PFSK-1 (cell line): ENCODE data around the gene ROBO1.

Experiments used
- FOXP2 ChIP-seq: optimal IDR thresholded peaks from 2 replicates; pipeline ENCODE3; 2011; ENCODE audit warnings: borderline replicate concordance, control low read depth, inconsistent platforms; ENCODE audit not compliant: insufficient read depth; ENCODE audit errors: extremely low read length, extremely low read depth
- POLR2AphosphoS5 ChIP-seq: IDR thresholded peaks from 2 replicates; pipeline ENCODE4 v1.6.1; 2012; ENCODE audit warnings: low read depth, mild to moderate bottlenecking, control low read depth, low read length, moderate library complexity
- REST ChIP-seq, 2 experiments: IDR thresholded peaks; 2 replicates each; pipeline versions ENCODE4 v1.6.1 to v1.8.0; 2011 to 2012; ENCODE audit warnings: low read depth in 2 of 2, low read length in 2 of 2, control low read depth in 1 of 2, inconsistent platforms in 1 of 2, mild to moderate bottlenecking in 1 of 2, moderate library complexity in 1 of 2; ENCODE audit not compliant: insufficient read depth in 1 of 2
- SIN3A ChIP-seq: IDR thresholded peaks from 2 replicates; pipeline ENCODE4 v1.6.1; 2012; ENCODE audit warnings: mild to moderate bottlenecking, low read length, moderate library complexity, borderline replicate concordance; ENCODE audit not compliant: insufficient read depth
- TAF1 ChIP-seq: IDR thresholded peaks from 2 replicates; pipeline ENCODE4 v1.6.1; 2012; ENCODE audit warnings: low read length, control low read depth, borderline replicate concordance; ENCODE audit not compliant: insufficient read depth

GRCh38 chr3:79436387-79436786 is 331.4 kb downstream of the ROBO1 start:
- TF ChIP-seq SIN3A (no peak), REST (IDR thresholded peaks at IDR 0.05; ENCODE audit: insufficient read depth in 1 of 2, low read depth in 2 of 2, low read length in 2 of 2) (no peak), POLR2AphosphoS5 (no peak), TAF1 (no peak), FOXP2 (no peak)
